Activated CD4-positive, alpha-beta memory T cell treated with anti-CD3 and anti-CD28 coated beads, Interleukin-2, amount 10 ng/mL, durations not matched to agents 7 days and 5 days (primary cell): ENCODE data around the gene NEK8. TPM values are rescaled to one million over a fixed set of nuclear protein-coding genes. Genes with fewer than 3 reads are reported as not detected.

Source experiments
- CTCF ChIA-PET: fragments of 350-600 bp; sonication (Branson Sonifier 250); formaldehyde crosslinking; loops from one replicate; lab custom pipeline; 2021; ENCODE audit warnings: antibody characterized with exemption, inconsistent platforms; lab: Charles Lee
- POLR2A ChIA-PET: fragments of 350-600 bp; sonication (Branson Sonifier 250); formaldehyde crosslinking; loops from one replicate; lab custom pipeline; 2021; ENCODE audit warnings: antibody characterized with exemption; lab: Charles Lee
- DNase-seq: peaks from one replicate; pipeline ENCODE4 v3.0.0-alpha.2; 2020
- H3K27ac Mint-ChIP-seq: one replicate; pipeline ENCODE4 v1.8.0; 2021; ENCODE audit warnings: mild to moderate bottlenecking, mixed read lengths
- H3K27me3 Mint-ChIP-seq: one replicate; pipeline ENCODE4 v1.8.0; 2021; ENCODE audit warnings: mixed read lengths
- H3K36me3 Mint-ChIP-seq: one replicate; pipeline ENCODE4 v1.8.0; 2021; ENCODE audit warnings: low read depth, mixed read lengths
- H3K4me1 Mint-ChIP-seq: one replicate; pipeline ENCODE4 v1.8.0; 2021; ENCODE audit warnings: mixed read lengths
- H3K4me3 Mint-ChIP-seq: one replicate; pipeline ENCODE4 v1.8.0; 2021; ENCODE audit warnings: mild to moderate bottlenecking, mixed read lengths
- H3K9me3 Mint-ChIP-seq: one replicate; pipeline ENCODE4 v1.8.0; 2021; ENCODE audit warnings: mixed read lengths
- total RNA-seq, 2 experiments: library from RNA; stranded (reverse); gene quantifications; one replicate each; pipeline ENCODE4 v1.2.3, GENCODE V29; 2021

NEK8 gene
- total RNA-seq, 2 experiments from 2014 or later = 2.5 to 3.5 TPM

- CTCF ChIA-PET = interaction anchor here (0.6 kb wide), 1 partner anchor 24 kb away, joined by 4 read pairs; no protein-coding TSS in a partner anchor
- Mint-ChIP-seq H3K9me3 (no peaks in the 10 kb centered on the region), H3K4me3 (no peak overlapping the region), H3K27me3 (no peaks in the 10 kb centered on the region), H3K27ac (no peak overlapping the region), H3K4me1 (no peaks in the 10 kb centered on the region), H3K36me3 (peaks cover 55% of the 10 kb centered on the region)
- POLR2A ChIA-PET = interaction anchor here (1.0 to 2.6 kb wide), 3 partner anchors 9 to 103 kb away, joined by 3 to 11 read pairs (median 4); partner anchors contain the start of genes PROCA1 and RPL23A
- DNase-seq = no peak
Measured at GRCh38 chr17:28702752-28703150, 25.8 kb upstream of the NEK8 start.

- no peaks in the 10 kb centered on the region for H3K4me1 Mint-ChIP-seq
- DNase-seq = no peak
- peaks cover 50% of the 10 kb centered on the region for H3K36me3 Mint-ChIP-seq
- H3K9me3 Mint-ChIP-seq = no peaks in the 10 kb centered on the region
- no peaks in the 10 kb centered on the region for H3K27me3 Mint-ChIP-seq
- POLR2A ChIA-PET = interaction anchor here (1.6 to 2.6 kb wide), 2 partner anchors 8 to 16 kb away, joined by 7 to 11 read pairs; partner anchors contain the start of genes PROCA1 and RPL23A
- no peak overlapping the region for H3K4me3 Mint-ChIP-seq
- CTCF ChIA-PET = no interaction called here
- H3K27ac Mint-ChIP-seq = no peak overlapping the region
Measured at GRCh38 chr17:28703552-28704218, 24.9 kb upstream of the NEK8 start.

- CTCF ChIA-PET = interaction anchor here (1.5 kb wide), 1 partner anchor 28 kb away, joined by 4 read pairs; no protein-coding TSS in a partner anchor
- Mint-ChIP-seq H3K9me3 (no peaks in the 10 kb centered on the region), H3K27me3 (no peaks in the 10 kb centered on the region), H3K4me1 (no peaks in the 10 kb centered on the region), H3K36me3 (peaks cover 45% of the 10 kb centered on the region), H3K4me3 (no peak overlapping the region), H3K27ac (no peak overlapping the region)
- POLR2A ChIA-PET = interaction anchor here (1.6 to 2.6 kb wide), 2 partner anchors 7 to 15 kb away, joined by 7 to 11 read pairs; partner anchors contain the start of genes PROCA1 and RPL23A
- DNase-seq = no peak
Measured at GRCh38 chr17:28704219-28704858, 24.2 kb upstream of the NEK8 start.

DNA sequence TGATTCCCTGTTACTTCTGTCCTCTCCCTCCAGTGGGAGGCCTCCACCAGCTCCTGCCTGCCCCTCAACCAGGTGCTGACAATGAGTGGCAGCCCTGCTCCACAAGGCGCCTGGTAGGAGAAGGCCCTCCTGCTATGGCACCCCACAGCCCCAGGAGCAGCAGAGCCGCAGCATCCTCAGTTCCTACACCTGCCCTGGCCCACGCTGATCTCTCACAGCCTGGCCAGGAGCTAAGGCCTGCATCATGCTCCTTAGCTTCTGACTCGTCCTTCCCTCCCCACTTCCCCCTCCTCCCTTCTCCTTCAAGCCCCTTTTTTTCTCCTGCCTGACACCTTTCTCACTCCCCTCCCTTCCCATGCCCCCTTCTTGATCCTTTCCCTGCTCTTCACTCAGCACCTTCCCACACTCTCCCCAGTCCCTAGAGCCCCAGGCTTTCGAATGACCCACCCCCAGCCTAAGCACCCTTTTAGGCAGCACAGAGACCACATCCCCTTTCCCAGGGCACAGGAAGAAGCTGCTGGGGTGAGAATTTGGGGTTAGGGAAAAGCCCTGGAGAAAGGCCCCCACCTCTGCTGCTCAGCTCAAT, 23.4 kb upstream of the NEK8 start:
- Mint-ChIP-seq H3K27me3 (no peaks in the 10 kb centered on the region), H3K36me3 (peaks cover 37% of the 10 kb centered on the region), H3K4me1 (no peaks in the 10 kb centered on the region), H3K9me3 (no peaks in the 10 kb centered on the region), H3K27ac (no peak overlapping the region), H3K4me3 (no peak overlapping the region)
- CTCF ChIA-PET = interaction anchor here (1.5 kb wide), 1 partner anchor 29 kb away, joined by 4 read pairs; no protein-coding TSS in a partner anchor
- POLR2A ChIA-PET = interaction anchor here (1.6 kb wide), 1 partner anchor 15 kb away, joined by 7 read pairs; the partner anchor contains the start of gene RPL23A
- DNase-seq = no peak

DNA sequence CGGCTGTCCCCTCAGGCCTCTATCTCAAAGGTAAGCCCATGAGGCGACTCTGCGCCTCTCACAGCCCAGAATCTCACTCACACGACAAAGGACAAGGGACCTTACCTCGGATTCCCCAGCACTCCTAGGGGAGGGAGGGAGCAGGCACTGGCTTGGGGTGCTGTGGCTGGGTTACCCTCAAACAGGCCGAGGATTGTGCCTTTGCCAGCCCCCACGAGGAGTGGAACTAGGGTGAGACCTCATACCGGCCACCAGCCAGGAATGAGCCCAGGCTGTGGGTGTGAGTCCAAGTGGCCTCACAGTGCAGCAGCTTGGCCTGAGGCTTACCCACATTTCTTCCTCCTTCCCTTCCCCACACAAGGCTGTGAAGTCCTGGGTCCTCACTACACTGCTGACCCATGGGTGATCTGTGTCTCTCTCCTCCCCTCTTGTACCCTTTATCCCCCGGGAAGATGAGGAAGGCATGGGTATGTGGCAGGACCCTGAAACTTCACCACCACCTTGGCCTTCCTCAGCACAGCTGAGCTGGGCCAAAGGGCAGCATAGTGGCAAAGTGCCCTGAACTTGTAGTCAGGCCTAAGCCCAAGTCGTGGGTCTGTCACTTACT, 22.8 kb upstream of the NEK8 start:
- no peaks in the 10 kb centered on the region for H3K27me3 Mint-ChIP-seq
- H3K9me3 Mint-ChIP-seq = no peaks in the 10 kb centered on the region

DNA sequence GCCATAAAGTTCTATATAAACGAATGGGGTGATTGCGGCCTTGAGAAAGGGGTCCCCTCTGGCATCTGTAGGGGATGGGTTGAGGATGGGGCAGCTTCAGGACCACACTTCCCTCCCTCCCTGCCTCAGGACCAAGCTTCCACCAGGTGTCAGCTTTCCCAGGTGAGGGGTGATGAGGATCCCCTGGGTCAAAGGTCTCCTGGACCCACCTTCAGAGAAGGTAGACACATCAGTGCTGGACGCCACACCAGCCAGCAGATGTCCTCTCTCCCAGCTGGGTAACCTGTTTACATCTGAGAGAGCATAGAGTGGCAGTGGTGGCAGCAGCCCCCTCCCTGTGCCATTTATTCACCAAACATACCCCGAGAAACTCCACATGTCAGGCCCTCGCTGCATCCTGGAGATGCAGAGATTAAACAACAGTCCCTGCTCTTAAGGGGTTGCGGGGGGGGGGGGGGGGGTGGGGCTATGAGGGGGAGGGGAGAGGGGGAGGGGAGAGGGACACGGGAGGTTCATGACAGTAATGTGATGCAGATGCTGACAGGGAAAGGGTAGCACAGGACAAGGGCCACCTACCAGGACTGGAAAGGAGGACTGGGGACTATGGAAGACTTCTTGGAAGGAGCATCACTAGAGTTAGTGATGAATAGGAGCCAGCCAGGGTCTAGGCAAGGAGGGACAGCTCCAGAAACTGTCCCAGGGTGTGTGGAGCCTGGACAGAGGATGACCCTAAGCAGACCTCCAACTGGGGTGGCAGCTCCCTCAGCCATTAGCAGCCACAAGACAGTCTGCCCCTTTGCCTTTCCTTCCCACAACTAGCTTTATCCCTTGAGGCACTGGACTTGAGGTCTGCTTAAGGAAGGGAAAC, 21.9 kb upstream of the NEK8 start:
- Mint-ChIP-seq H3K27me3 (no peaks in the 10 kb centered on the region), H3K4me1 (peaks cover 9% of the 10 kb centered on the region), H3K36me3 (peaks cover 22% of the 10 kb centered on the region), H3K27ac (peak overlapping the region; percentile 54), H3K9me3 (no peaks in the 10 kb centered on the region), H3K4me3 (no peak overlapping the region)
- ChIA-PET POLR2A (interaction anchor here (1.1 to 1.4 kb wide), 2 partner anchors 45 to 58 kb away, joined by 3 read pairs; partner anchors contain the start of genes SDF2 and SUPT6H), CTCF (no interaction called here)
- no peak for DNase-seq

More for the DNA sequence above, 22.8 kb upstream of the NEK8 start:
- no peak for DNase-seq
- CTCF ChIA-PET = interaction anchor here (1.5 kb wide), 1 partner anchor 30 kb away, joined by 4 read pairs; no protein-coding TSS in a partner anchor
- peaks cover 31% of the 10 kb centered on the region for H3K36me3 Mint-ChIP-seq
- H3K27ac Mint-ChIP-seq = no peak overlapping the region
- peaks cover 4% of the 10 kb centered on the region for H3K4me1 Mint-ChIP-seq
- H3K4me3 Mint-ChIP-seq = no peak overlapping the region
- POLR2A ChIA-PET = no interaction called here

DNA sequence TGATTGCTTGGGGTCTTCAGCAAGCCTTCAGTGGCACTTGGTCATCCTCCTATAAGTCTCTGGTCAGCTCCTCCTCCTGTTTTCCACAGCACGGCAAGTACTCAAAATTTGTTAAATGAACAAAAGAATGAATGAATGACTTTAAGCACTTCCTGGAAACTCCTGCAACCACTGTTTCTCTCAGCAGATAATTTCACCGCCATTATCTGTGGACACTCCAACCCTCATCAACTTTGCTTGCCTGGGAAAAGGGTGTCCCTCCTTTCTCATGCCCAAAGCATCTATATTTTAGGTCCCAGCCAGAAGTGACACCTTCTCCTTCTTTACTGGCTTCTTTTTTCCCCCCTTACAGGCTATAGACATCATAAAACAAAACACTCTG, 21.3 kb upstream of the NEK8 start:
- Mint-ChIP-seq H3K27ac (peak overlapping the region; percentile 54), H3K4me1 (peaks cover 15% of the 10 kb centered on the region), H3K36me3 (peaks cover 16% of the 10 kb centered on the region), H3K4me3 (no peak overlapping the region), H3K9me3 (no peaks in the 10 kb centered on the region), H3K27me3 (peaks cover under 1% of the 10 kb centered on the region)
- POLR2A ChIA-PET = interaction anchor here (1.1 to 1.4 kb wide), 2 partner anchors 45 to 59 kb away, joined by 3 read pairs; partner anchors contain the start of genes SDF2 and SUPT6H
- DNase-seq = no peak
- CTCF ChIA-PET = interaction anchor here (1.0 kb wide), 1 partner anchor 63 kb away, joined by 3 read pairs; no protein-coding TSS in a partner anchor

DNA sequence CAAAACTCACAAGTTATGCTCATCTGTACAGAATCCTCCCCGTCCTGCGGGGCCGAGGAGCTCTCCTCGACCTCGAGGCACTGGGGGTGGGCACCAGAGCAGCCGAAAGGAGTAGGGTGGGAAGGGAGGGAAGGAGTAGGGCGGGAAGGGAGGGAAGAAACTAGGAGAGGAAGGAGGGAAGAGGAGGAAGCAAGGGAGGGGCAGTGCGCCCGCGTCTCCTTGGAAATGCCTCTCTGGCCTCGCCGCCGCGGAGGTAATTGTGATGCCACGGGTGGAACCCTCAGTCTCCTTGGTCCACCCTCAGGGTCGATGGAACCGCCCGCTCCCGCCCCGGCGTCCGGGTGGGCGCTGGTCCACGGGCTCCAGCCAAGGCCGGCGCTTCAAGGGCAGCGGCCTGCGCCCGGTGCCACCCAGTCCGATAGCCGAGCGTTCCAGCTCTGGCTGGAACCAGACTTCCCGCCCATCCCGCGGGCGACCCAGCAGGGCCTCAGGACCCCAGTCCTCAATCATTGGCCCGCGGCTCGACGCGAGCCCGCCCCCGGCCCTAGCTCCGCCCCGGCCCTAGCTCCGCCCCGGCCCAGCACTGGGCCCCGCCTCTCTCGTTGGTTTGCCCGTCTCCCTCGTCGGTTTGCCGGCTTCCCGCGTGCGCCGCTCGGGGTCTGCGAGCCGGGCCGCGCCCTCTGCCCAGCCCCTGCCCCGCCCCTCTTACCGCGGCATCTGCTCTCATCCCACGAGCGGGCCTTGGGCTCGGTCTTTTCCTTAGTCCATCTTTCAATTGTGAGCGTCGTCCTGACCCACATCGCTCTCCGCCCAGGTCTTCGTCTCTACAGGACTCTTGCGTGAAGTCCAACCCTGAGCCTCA, 17.5 kb upstream of the NEK8 start:
- peaks cover 22% of the 10 kb centered on the region for H3K4me1 Mint-ChIP-seq
- H3K27me3 Mint-ChIP-seq = peaks cover 17% of the 10 kb centered on the region
- H3K9me3 Mint-ChIP-seq = no peaks in the 10 kb centered on the region
- H3K4me3 Mint-ChIP-seq = peak overlapping the region; percentile 80
- H3K36me3 Mint-ChIP-seq = no peaks in the 10 kb centered on the region
- peak; percentile 92 for DNase-seq
- H3K27ac Mint-ChIP-seq = peak overlapping the region; percentile 90
- ChIA-PET POLR2A (interaction anchor here (0.8 to 5.2 kb wide), 16 partner anchors 8 to 240 kb away, joined by 3 to 86 read pairs (median 8); partner anchors contain the start of genes ALDOC, BLTP2, NEK8 and PHF12), CTCF (interaction anchor here (0.6 to 2.5 kb wide), 19 partner anchors 9 to 185 kb away, joined by 3 to 34 read pairs (median 4); partner anchors contain the start of genes ALDOC, BLTP2, NEK8 and RPL23A)

- DNase-seq = peak; percentile 47
- H3K9me3 Mint-ChIP-seq = no peaks in the 10 kb centered on the region
- no peaks in the 10 kb centered on the region for H3K36me3 Mint-ChIP-seq
- peak within 1 kb of the TSS; percentile 90 for H3K27ac Mint-ChIP-seq
- H3K4me3 Mint-ChIP-seq = peak within 1 kb of the TSS; percentile 80
- POLR2A ChIA-PET = interaction anchor here (0.5 to 5.2 kb wide), 16 partner anchors 9 to 239 kb away, joined by 3 to 86 read pairs (median 8); partner anchors contain the start of genes ALDOC, BLTP2, NEK8 and PHF12
- H3K4me1 Mint-ChIP-seq = peaks cover 22% of the 10 kb centered on the region
- CTCF ChIA-PET = interaction anchor here (0.6 to 2.5 kb wide), 16 partner anchors 8 to 184 kb away, joined by 3 to 34 read pairs (median 4); partner anchors contain the start of genes BLTP2, NEK8, RPL23A and SDF2
- peaks cover 20% of the 10 kb centered on the region for H3K27me3 Mint-ChIP-seq
Measured at GRCh38 chr17:28711723-28712031, 16.9 kb upstream of the NEK8 start, which contains the start of gene PROCA1. PROCA1 (minus strand) TSS chr17:28711888; CDS start chr17:28711660, 228 bp downstream.

- no peaks in the 10 kb centered on the region for H3K9me3 Mint-ChIP-seq
- peaks cover 22% of the 10 kb centered on the region for H3K4me1 Mint-ChIP-seq
- peak overlapping the region; percentile 80 for H3K4me3 Mint-ChIP-seq
- peaks cover 20% of the 10 kb centered on the region for H3K27me3 Mint-ChIP-seq
- no peaks in the 10 kb centered on the region for H3K36me3 Mint-ChIP-seq
- peak overlapping the region; percentile 90 for H3K27ac Mint-ChIP-seq
- ChIA-PET POLR2A (interaction anchor here (0.5 to 5.2 kb wide), 15 partner anchors 9 to 239 kb away, joined by 3 to 86 read pairs (median 11); partner anchors contain the start of genes ALDOC, BLTP2, NEK8 and PHF12), CTCF (interaction anchor here (0.6 to 2.5 kb wide), 14 partner anchors 8 to 184 kb away, joined by 3 to 34 read pairs (median 4); partner anchors contain the start of genes BLTP2, NEK8, RPL23A and SDF2)
- peak; percentile 69 for DNase-seq
Measured at GRCh38 chr17:28712032-28712704, 16.4 kb upstream of the NEK8 start.
